KMS-11 (cell line): Measurements from ENCODE around the gene ARHGAP8.

Source experiments
- H2AFZ ChIP-seq: fragments of 200-600 bp; sonication (generic); 2 replicates; pipeline ENCODE4 v1.6.1; 2016; ENCODE audit warnings: antibody characterized with exemption, mixed run types, low read depth
- H3K27ac ChIP-seq: fragments of 200-600 bp; sonication (generic); 2 replicates; pipeline ENCODE4 v1.6.1; 2016; ENCODE audit warnings: mild to moderate bottlenecking, mixed run types
- H3K27me3 ChIP-seq: fragments of 200-600 bp; sonication (generic); 2 replicates; pipeline ENCODE4 v1.6.1; 2017; ENCODE audit warnings: mild to moderate bottlenecking, low read depth, mixed run types, moderate library complexity; ENCODE audit not compliant: insufficient read depth
- H3K36me3 ChIP-seq: fragments of 200-600 bp; sonication (generic); 2 replicates; pipeline ENCODE4 v1.6.1; 2017; ENCODE audit warnings: mild to moderate bottlenecking, mixed run types; ENCODE audit not compliant: insufficient read depth
- H3K4me1 ChIP-seq: fragments of 200-600 bp; sonication (generic); 2 replicates; pipeline ENCODE4 v1.6.1; 2016; ENCODE audit warnings: mild to moderate bottlenecking, low read depth, mixed run types; ENCODE audit not compliant: poor library complexity, severe bottlenecking
- H3K4me2 ChIP-seq: fragments of 200-600 bp; sonication (generic); 2 replicates; pipeline ENCODE4 v1.7.0; 2016; ENCODE audit warnings: mild to moderate bottlenecking, mixed run types
- H3K4me3 ChIP-seq: fragments of 200-600 bp; sonication (generic); IDR thresholded peaks from 2 replicates; pipeline ENCODE4 v1.6.1; 2017; ENCODE audit warnings: low read depth, low read length, mixed read lengths; ENCODE audit not compliant: insufficient read depth
- H3K79me2 ChIP-seq: fragments of 200-600 bp; sonication (generic); 2 replicates; pipeline ENCODE4 v1.6.1; 2016; ENCODE audit warnings: low read depth, mixed run types; ENCODE audit not compliant: insufficient read depth
- H3K9ac ChIP-seq: fragments of 200-600 bp; sonication (generic); 2 replicates; pipeline ENCODE4 v1.6.1; 2016; ENCODE audit warnings: mild to moderate bottlenecking, mixed run types
- H4K20me1 ChIP-seq: fragments of 200-600 bp; sonication (generic); 2 replicates; pipeline ENCODE4 v1.6.1; 2016; ENCODE audit warnings: mild to moderate bottlenecking, mixed run types; ENCODE audit not compliant: insufficient read depth
- TF ChIP-seq, protein P1 (sequence below): fragments of 200-600 bp; sonication (generic); conservative IDR thresholded peaks from 2 replicates; pipeline ENCODE4 v1.6.1; 2017; ENCODE audit warnings: low read depth, mild to moderate bottlenecking, antibody characterized with exemption, low read length, moderate library complexity, mixed read lengths

The ARHGAP8 gene

DNA sequence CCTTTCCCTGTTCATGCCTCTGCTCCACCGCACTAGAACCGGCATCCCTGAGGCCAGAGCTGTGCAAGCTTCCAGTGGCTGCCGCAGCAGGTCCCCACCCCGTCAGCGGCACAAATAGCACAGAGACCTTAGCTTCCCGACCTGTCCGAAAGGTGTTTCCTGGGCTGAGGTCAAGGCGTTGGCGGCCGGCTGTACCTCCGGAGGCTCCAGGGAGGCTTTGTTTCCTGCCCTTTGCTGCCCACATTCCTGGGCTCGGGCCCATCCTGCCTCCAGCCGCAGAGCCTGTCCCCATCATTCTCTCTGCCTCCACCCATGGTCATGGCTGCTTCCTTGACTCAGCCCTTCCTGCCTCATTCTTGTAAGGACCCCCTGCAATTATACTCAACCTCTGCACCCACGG is 31.2 kb downstream of the ARHGAP8 start:
- no peaks in the 10 kb centered on the region for H3K4me1 ChIP-seq

DNA sequence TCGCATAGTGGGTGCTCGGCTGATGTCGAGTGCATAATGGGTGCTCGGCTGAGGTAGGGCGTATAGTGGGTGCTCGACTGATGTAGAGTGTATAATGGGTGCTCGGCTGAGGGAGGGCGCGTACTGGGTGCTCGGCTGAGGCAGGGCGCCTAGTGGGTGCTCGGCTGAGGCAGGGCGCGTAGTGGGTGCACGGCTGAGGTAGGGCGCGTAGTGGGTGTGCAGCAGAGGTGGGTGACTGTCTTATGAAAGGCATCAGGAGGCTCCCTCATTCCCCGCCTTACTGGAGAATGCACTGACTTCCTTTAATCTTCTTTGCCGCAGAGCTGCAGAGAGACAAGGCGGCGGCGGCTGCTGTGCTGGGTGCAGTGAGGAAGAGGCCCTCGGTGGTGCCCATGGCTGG is 33.8 kb downstream of the ARHGAP8 start:
- no peak overlapping the region for H2AFZ ChIP-seq
- H3K4me1 ChIP-seq, result no peaks in the 10 kb centered on the region
- H3K27ac ChIP-seq, result no peak overlapping the region
- no peak overlapping the region for H3K4me2 ChIP-seq
- H3K27me3 ChIP-seq, result no peaks in the 10 kb centered on the region; the same call in 1 of the 2 replicates
- no peaks in the 10 kb centered on the region for H3K79me2 ChIP-seq
- H3K9ac ChIP-seq, result no peak overlapping the region
- TF ChIP-seq, protein P1, sequence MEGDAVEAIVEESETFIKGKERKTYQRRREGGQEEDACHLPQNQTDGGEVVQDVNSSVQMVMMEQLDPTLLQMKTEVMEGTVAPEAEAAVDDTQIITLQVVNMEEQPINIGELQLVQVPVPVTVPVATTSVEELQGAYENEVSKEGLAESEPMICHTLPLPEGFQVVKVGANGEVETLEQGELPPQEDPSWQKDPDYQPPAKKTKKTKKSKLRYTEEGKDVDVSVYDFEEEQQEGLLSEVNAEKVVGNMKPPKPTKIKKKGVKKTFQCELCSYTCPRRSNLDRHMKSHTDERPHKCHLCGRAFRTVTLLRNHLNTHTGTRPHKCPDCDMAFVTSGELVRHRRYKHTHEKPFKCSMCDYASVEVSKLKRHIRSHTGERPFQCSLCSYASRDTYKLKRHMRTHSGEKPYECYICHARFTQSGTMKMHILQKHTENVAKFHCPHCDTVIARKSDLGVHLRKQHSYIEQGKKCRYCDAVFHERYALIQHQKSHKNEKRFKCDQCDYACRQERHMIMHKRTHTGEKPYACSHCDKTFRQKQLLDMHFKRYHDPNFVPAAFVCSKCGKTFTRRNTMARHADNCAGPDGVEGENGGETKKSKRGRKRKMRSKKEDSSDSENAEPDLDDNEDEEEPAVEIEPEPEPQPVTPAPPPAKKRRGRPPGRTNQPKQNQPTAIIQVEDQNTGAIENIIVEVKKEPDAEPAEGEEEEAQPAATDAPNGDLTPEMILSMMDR, result no peak
- H3K4me3 ChIP-seq, result no peak overlapping the region
- no peaks in the 10 kb centered on the region for H3K36me3 ChIP-seq
- H4K20me1 ChIP-seq, result no peaks in the 10 kb centered on the region

More for the DNA sequence above, 31.2 kb downstream of the ARHGAP8 start:
- H3K4me3 ChIP-seq, result no peak overlapping the region
- no peak overlapping the region for H3K4me2 ChIP-seq
- no peaks in the 10 kb centered on the region for H3K36me3 ChIP-seq
- TF ChIP-seq, protein P1, result no peak
- no peak overlapping the region for H3K27ac ChIP-seq
- H2AFZ ChIP-seq, result no peak overlapping the region
- H3K27me3 ChIP-seq, result no peaks in the 10 kb centered on the region; the same call in 1 of the 2 replicates
- H3K79me2 ChIP-seq, result no peaks in the 10 kb centered on the region
- H4K20me1 ChIP-seq, result no peaks in the 10 kb centered on the region
- H3K9ac ChIP-seq, result no peak overlapping the region

DNA sequence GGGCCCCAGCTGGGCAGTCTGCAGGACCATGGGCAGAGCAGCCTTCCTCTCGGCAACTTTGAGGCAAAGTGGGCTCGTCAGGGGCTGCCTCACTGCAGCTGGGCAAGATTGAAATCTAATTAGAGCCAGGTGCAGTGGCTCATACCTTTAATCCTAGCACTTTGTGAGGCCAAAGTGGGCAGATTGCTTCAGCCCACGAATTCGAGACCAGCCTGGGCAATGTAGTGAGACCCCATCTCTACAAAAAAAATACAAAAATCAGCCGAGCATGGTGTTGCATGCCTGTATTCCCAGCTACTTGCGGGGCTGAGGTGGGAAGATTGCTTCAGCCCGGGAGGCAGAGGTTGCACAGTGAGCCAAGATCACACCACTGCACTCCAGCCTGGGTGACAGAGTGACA is 34.2 kb downstream of the ARHGAP8 start:
- no peak overlapping the region for H3K27ac ChIP-seq
- H3K27me3 ChIP-seq, result no peaks in the 10 kb centered on the region; the same call in 1 of the 2 replicates
- H2AFZ ChIP-seq, result no peak overlapping the region
- no peaks in the 10 kb centered on the region for H3K4me1 ChIP-seq
- no peak overlapping the region for H3K4me3 ChIP-seq
- H3K79me2 ChIP-seq, result no peaks in the 10 kb centered on the region
- no peak overlapping the region for H3K4me2 ChIP-seq
- TF ChIP-seq, protein P1, result no peak
- no peaks in the 10 kb centered on the region for H3K36me3 ChIP-seq
- no peak overlapping the region for H3K9ac ChIP-seq
- H4K20me1 ChIP-seq, result no peaks in the 10 kb centered on the region

DNA sequence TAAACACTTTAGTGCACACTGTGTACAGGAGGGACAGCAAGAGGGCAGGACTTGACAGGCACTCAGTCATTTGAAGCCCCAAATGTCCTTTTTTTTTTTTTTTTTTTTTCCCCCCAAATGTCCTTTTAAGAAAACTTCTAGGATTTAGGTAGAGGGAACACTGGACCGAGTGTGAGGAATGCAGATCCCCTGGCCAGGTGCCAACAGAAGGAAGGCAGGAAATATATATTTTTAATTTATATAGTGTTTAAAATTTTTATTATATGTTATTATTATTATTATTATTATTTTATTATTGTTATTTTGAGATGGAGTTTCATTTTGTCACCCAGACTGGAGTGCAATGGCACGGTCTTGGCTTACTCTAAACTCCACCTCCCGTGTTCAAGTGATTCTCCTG is 35.5 kb downstream of the ARHGAP8 start:
- Histone ChIP-seq H2AFZ (no peak overlapping the region), H3K9ac (no peak overlapping the region), H3K4me2 (no peak overlapping the region), H3K4me3 (no peak overlapping the region), H4K20me1 (no peaks in the 10 kb centered on the region), H3K27me3 (no peaks in the 10 kb centered on the region; the same call in 1 of the 2 replicates), H3K27ac (no peak overlapping the region), H3K79me2 (no peaks in the 10 kb centered on the region), H3K4me1 (no peaks in the 10 kb centered on the region), H3K36me3 (no peaks in the 10 kb centered on the region)
- TF ChIP-seq, protein P1, result no peak
